HepG2 (cell line): ENCODE data around the gene CCDC117. TPM values are rescaled to one million over a fixed set of nuclear protein-coding genes. Genes with fewer than 3 reads are reported as not detected.
A peak's percentile ranks its signal among the peaks of the same experiment; 100 is the strongest.

Experiments used
- DBP ChIP-seq: sonication (generic); formaldehyde crosslinking; IDR thresholded peaks from 2 replicates; pipeline ENCODE4 v1.4.0; 2020; ENCODE audit warnings: missing genetic modification reagents; ENCODE audit errors: not compliant biosample characterization
- KDM1A ChIP-seq: IDR thresholded peaks from 2 replicates; pipeline ENCODE4 v1.6.1; 2016; ENCODE audit warnings: missing compliant biosample characterization
- LBX2 ChIP-seq: sonication (generic); formaldehyde crosslinking; IDR thresholded peaks from 2 replicates; pipeline ENCODE4 v1.5.0; 2020; ENCODE audit warnings: missing genetic modification reagents, mild to moderate bottlenecking, borderline replicate concordance
- PHF21A ChIP-seq: sonication (generic); formaldehyde crosslinking; IDR thresholded peaks from 2 replicates; pipeline ENCODE4 v1.5.0; 2020; ENCODE audit warnings: mild to moderate bottlenecking, missing genetic modification reagents
- RBFOX2 ChIP-seq: fragments of 200-400 bp; formaldehyde crosslinking; IDR thresholded peaks from 2 replicates; pipeline ENCODE4 v1.6.1; 2017; ENCODE audit warnings: low read depth, mild to moderate bottlenecking, low read length
- RERE ChIP-seq: IDR thresholded peaks from 2 replicates; pipeline ENCODE4 v1.6.1; 2016; ENCODE audit warnings: low read depth, missing genetic modification reagents, missing compliant biosample characterization
- SMAD1 ChIP-seq: sonication (generic); formaldehyde crosslinking; IDR thresholded peaks from 2 replicates; pipeline ENCODE4 v1.4.0; 2020; ENCODE audit warnings: missing genetic modification reagents, low read depth, mild to moderate bottlenecking, borderline replicate concordance
- STAT6 ChIP-seq: sonication (generic); formaldehyde crosslinking; IDR thresholded peaks from 2 replicates; pipeline ENCODE4 v1.4.0; 2020; ENCODE audit warnings: missing genetic modification reagents, mild to moderate bottlenecking, borderline replicate concordance
- YEATS4 ChIP-seq: sonication (generic); formaldehyde crosslinking; IDR thresholded peaks from 2 replicates; pipeline ENCODE4 v1.4.0; 2020; ENCODE audit warnings: missing genetic modification reagents, borderline replicate concordance
- ZNF331 ChIP-seq: sonication (generic); formaldehyde crosslinking; IDR thresholded peaks from 2 replicates; pipeline ENCODE4 v1.4.0; 2020; ENCODE audit warnings: missing genetic modification reagents
- ZNF333 ChIP-seq: sonication (generic); formaldehyde crosslinking; IDR thresholded peaks from 2 replicates; pipeline ENCODE4 v1.4.0; 2020; ENCODE audit warnings: mild to moderate bottlenecking, missing genetic modification reagents, borderline replicate concordance
- ZNF33A ChIP-seq: sonication (generic); formaldehyde crosslinking; IDR thresholded peaks from 2 replicates; pipeline ENCODE4 v1.5.1; 2020; ENCODE audit warnings: missing genetic modification reagents, mild to moderate bottlenecking, moderate library complexity, borderline replicate concordance
- ZNF775 ChIP-seq: sonication (generic); formaldehyde crosslinking; IDR thresholded peaks from 2 replicates; pipeline ENCODE4 v1.4.0; 2020; ENCODE audit warnings: missing genetic modification reagents, mild to moderate bottlenecking, moderate library complexity, borderline replicate concordance
- ZSCAN25 ChIP-seq: sonication (generic); formaldehyde crosslinking; IDR thresholded peaks from 2 replicates; pipeline ENCODE4 v1.8.0; 2022; ENCODE audit warnings: mild to moderate bottlenecking, missing genetic modification reagents
- polyA plus RNA-seq, 8 experiments: library from polyadenylated mRNA; depleted of rRNA in 3 of 8; stranded (reverse) in 7 of 8; unstranded in 1 of 8; fragments of >200 nt; fragmentation: Illumina TruSeq in 4 of 8; extraction: Trizol in 4 of 8; gene quantifications; 2 replicates each; pipeline versions ENCODE4 v1.2.1 to v1.2.3, GENCODE V29; 2011 to 2016; ENCODE audit warnings: low read depth in 4 of 8, missing spikeins in 1 of 8, mixed read lengths in 1 of 8; ENCODE audit not compliant: insufficient read depth in 1 of 8
- total RNA-seq, 5 experiments: library from RNA; depleted of rRNA; stranded (reverse); fragments of >200 nt; fragmentation: Illumina TruSeq; extraction: Trizol; gene quantifications; 2 replicates each; pipeline ENCODE4 v1.2.3, GENCODE V29; 2016; ENCODE audit warnings: low read depth in 1 of 5
- TF ChIP-seq, protein P1 (sequence below): sonication (generic); formaldehyde crosslinking; conservative IDR thresholded peaks from 2 replicates; pipeline ENCODE4 v1.8.0; 2022; ENCODE audit warnings: mild to moderate bottlenecking, moderate library complexity, missing genetic modification reagents

The CCDC117 gene
- total and polyA plus RNA-seq, 2 of the 13 experiments (the other 11 are each of a cell fraction or from before 2014, with no cell fraction given): 12.6 to 34.2 TPM

GRCh38 chr22:28741785-28742561, 30.5 kb upstream of the CCDC117 start, which contains the start of the genes CHEK2 and HSCB (continued):
- TF ChIP-seq, protein P1, sequence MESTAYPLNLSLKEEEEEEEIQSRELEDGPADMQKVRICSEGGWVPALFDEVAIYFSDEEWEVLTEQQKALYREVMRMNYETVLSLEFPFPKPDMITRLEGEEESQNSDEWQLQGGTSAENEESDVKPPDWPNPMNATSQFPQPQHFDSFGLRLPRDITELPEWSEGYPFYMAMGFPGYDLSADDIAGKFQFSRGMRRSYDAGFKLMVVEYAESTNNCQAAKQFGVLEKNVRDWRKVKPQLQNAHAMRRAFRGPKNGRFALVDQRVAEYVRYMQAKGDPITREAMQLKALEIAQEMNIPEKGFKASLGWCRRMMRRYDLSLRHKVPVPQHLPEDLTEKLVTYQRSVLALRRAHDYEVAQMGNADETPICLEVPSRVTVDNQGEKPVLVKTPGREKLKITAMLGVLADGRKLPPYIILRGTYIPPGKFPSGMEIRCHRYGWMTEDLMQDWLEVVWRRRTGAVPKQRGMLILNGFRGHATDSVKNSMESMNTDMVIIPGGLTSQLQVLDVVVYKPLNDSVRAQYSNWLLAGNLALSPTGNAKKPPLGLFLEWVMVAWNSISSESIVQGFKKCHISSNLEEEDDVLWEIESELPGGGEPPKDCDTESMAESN: peak; percentile 39; the same call in 1 of the 2 replicates
- TF ChIP-seq ZNF331: peak; percentile 3; the same call in 1 of the 2 replicates
- TF ChIP-seq KDM1A (CRISPR knock-in tag): no peak
- TF ChIP-seq YEATS4 (CRISPR knock-in tag): peak; percentile 75; the same call in 1 of the 2 replicates
- peak; percentile 87 for TF ChIP-seq RBFOX2
- TF ChIP-seq ZNF333 (CRISPR knock-in tag): peak; percentile 74
- no peak for TF ChIP-seq DBP
- peak; percentile 79; the same call in 1 of the 2 replicates for TF ChIP-seq LBX2 (CRISPR knock-in tag)
- 0 out of 2 replicates have a peak, but pooled peaks have one; percentile 4 for TF ChIP-seq ZNF775
- TF ChIP-seq SMAD1 (CRISPR knock-in tag): no peak
- TF ChIP-seq PHF21A (CRISPR knock-in tag): peak; percentile 78
- TF ChIP-seq STAT6 (CRISPR knock-in tag): no peak; the same call in 1 of the 2 replicates
- no peak for TF ChIP-seq RERE (CRISPR knock-in tag)
- TF ChIP-seq ZSCAN25 (CRISPR knock-in tag): no peak
- no peak for TF ChIP-seq ZNF33A (CRISPR knock-in tag)
